ENCODE results near the gene PDE4D. TPM values are rescaled to one million over a fixed set of nuclear protein-coding genes. Genes with fewer than 3 reads are reported as not detected.

PDE4D gene
- total RNA-seq, 1 experiment from 2014 or later, result 2.1 TPM

GRCh38 chr5:59540366-59540765 is 353.2 kb downstream of the PDE4D start:
- H3K18ac ChIP-seq (ENCODE audit: insufficient read length, low read depth, low read length), result no peak overlapping the region
- H3T11ph ChIP-seq (ENCODE audit: low read length), result no peak overlapping the region
- no peaks in the 10 kb centered on the region for H3K27me3 Mint-ChIP-seq (ENCODE audit: low read depth)
- H3K27ac Mint-ChIP-seq, result no peak overlapping the region
- no peak for TF ChIP-seq CTCF (conservative IDR thresholded peaks at IDR 0.05)
- H2AFZ ChIP-seq (ENCODE audit: low read length), result no peak overlapping the region
- no peaks in the 10 kb centered on the region for H3K9me3 ChIP-seq (ENCODE audit: control insufficient read depth, low read depth, low read length)
- no peak overlapping the region for H3K27ac ChIP-seq (ENCODE audit: insufficient read length, low read depth, low read length)
- H2BK120ac ChIP-seq (ENCODE audit: low read depth, low read length, poor library complexity, severe bottlenecking), result no peak overlapping the region
- H3K4me3 Mint-ChIP-seq, result no peak overlapping the region
- no peak overlapping the region for H3K14ac ChIP-seq (ENCODE audit: insufficient read depth, low read length)
- H2BK20ac ChIP-seq (ENCODE audit: low read depth, low read length, poor library complexity, severe bottlenecking), result no peak overlapping the region
- H2BK12ac ChIP-seq (ENCODE audit: insufficient read length, low read depth, low read length), result no peak overlapping the region
- 0 out of 5 replicates have a peak, but pooled peaks cover 0 to 2% of the 10 kb centered on the region in 2 experiments for H3K9me3 Mint-ChIP-seq
- no peak overlapping the region for H2BK15ac ChIP-seq (ENCODE audit: low read depth, low read length)
- no peaks in the 10 kb centered on the region for H3K23me2 ChIP-seq (ENCODE audit: insufficient read length, low read depth, low read length, poor library complexity, severe bottlenecking)
- H3K79me1 ChIP-seq (ENCODE audit: insufficient read depth, low read depth, low read length, poor library complexity, severe bottlenecking), result no peaks in the 10 kb centered on the region
- H2BK5ac ChIP-seq (ENCODE audit: insufficient read length, low read length), result no peak overlapping the region
- no peak overlapping the region for H2AK5ac ChIP-seq (ENCODE audit: insufficient read length, low read length)
- peaks cover 11 to 20% of the 10 kb centered on the region in 2 experiments for H3K4me1 Mint-ChIP-seq
- no peak overlapping the region for H4K91ac ChIP-seq (ENCODE audit: insufficient read length, low read depth, low read length)
- H4K8ac ChIP-seq (replicated peaks; ENCODE audit: insufficient read length, low read depth, low read length), result no peak overlapping the region
- H3K36me3 Mint-ChIP-seq (ENCODE audit: insufficient read depth in 1 of 3, low read depth in 3 of 3), result no peaks in the 10 kb centered on the region
- H4K20me1 ChIP-seq (ENCODE audit: control insufficient read depth, insufficient read depth, insufficient read length), result no peaks in the 10 kb centered on the region
- H3K56ac ChIP-seq (ENCODE audit: insufficient read length, low read depth, low read length), result no peak overlapping the region
- H3K4me2 ChIP-seq (ENCODE audit: insufficient read depth, insufficient read length, low read length), result no peak overlapping the region
- DNase-seq, result no peak
- WGBS (ENCODE audit: extremely low coverage, insufficient read length, low lambda C conversion rate), result no CpG with 5 or more reads among the region's 2 CpGs
- no peak overlapping the region for H4K5ac ChIP-seq (ENCODE audit: insufficient read length, low read depth, low read length)
- H3K4me1 ChIP-seq (ENCODE audit: insufficient read depth, low read length), result peaks cover 4% of the 10 kb centered on the region; the same call in 1 of the 2 replicates
- H3K9ac ChIP-seq (ENCODE audit: extremely low read depth, insufficient read length, low read length), result no peak overlapping the region
- H3K23ac ChIP-seq (ENCODE audit: insufficient read length, low read depth, low read length), result no peak overlapping the region
- no peaks in the 10 kb centered on the region for H3K27me3 ChIP-seq (ENCODE audit: insufficient read depth, low read length)
- H3K4ac ChIP-seq (ENCODE audit: low read depth, low read length), result no peak overlapping the region
- no peaks in the 10 kb centered on the region for H3K79me2 ChIP-seq (ENCODE audit: insufficient read depth, low read length)
